ENCODE data around the gene WSCD1.

WSCD1 gene

GRCh38 chr17:6070913-6071511 lies 833 bp downstream of the WSCD1 start:
- Histone ChIP-seq H3K79me2 (ENCODE audit: control insufficient read depth, insufficient read depth, low read length) (no peaks in the 10 kb centered on the region), H3K36me3 (ENCODE audit: control insufficient read depth, insufficient read depth, low read length) (no peaks in the 10 kb centered on the region), H3K56ac (ENCODE audit: low read length) (no peak overlapping the region), H4K8ac (ENCODE audit: low read depth, low read length) (no peak overlapping the region), H3K4me3 (ENCODE audit: low read length) (peak overlapping the region; percentile 30), H3K4me1 (ENCODE audit: control insufficient read depth, low read depth, low read length) (no peaks in the 10 kb centered on the region), H2BK15ac (replicated peaks; ENCODE audit: low read depth) (no peak overlapping the region), H3K9ac (ENCODE audit: low read length) (no peak overlapping the region), H3K4me2 (ENCODE audit: low read length) (peak overlapping the region; percentile 70), H4K5ac (ENCODE audit: low read length) (no peak overlapping the region), H2BK5ac (ENCODE audit: low read length) (no peak overlapping the region), H3K27ac (ENCODE audit: low read depth, low read length) (no peak overlapping the region), H3K79me1 (ENCODE audit: low read length) (no peaks in the 10 kb centered on the region), H3K18ac (ENCODE audit: low read length) (no peak overlapping the region), H3K27me3 (ENCODE audit: insufficient read depth, low read length, poor library complexity) (no peaks in the 10 kb centered on the region), H3K23ac (ENCODE audit: low read length) (peak overlapping the region; percentile 17), H3K4ac (ENCODE audit: low read depth, low read length) (no peak overlapping the region), H2BK120ac (ENCODE audit: low read depth, low read length) (no peak overlapping the region), H2AK5ac (ENCODE audit: low read length) (no peak overlapping the region)
- DNase-seq = peak; percentile 27
- no CpG with 5 or more reads among the region's 39 CpGs for WGBS (ENCODE audit: extremely low coverage, insufficient coverage, low lambda C conversion rate)

- H3K36me3 ChIP-seq (ENCODE audit: control insufficient read depth, insufficient read depth, low read length) = no peaks in the 10 kb centered on the region
- H3K4me3 ChIP-seq (ENCODE audit: low read length) = no peak overlapping the region
- no peak overlapping the region for H3K9ac ChIP-seq (ENCODE audit: low read length)
- no peak overlapping the region for H2BK120ac ChIP-seq (ENCODE audit: low read depth, low read length)
- H2BK5ac ChIP-seq (ENCODE audit: low read length) = no peak overlapping the region
- H3K18ac ChIP-seq (ENCODE audit: low read length) = no peak overlapping the region
- H3K4ac ChIP-seq (ENCODE audit: low read depth, low read length) = no peak overlapping the region
- H3K56ac ChIP-seq (ENCODE audit: low read length) = no peak overlapping the region
- H2BK15ac ChIP-seq (replicated peaks; ENCODE audit: low read depth) = no peak overlapping the region
- no peak overlapping the region for H2AK5ac ChIP-seq (ENCODE audit: low read length)
- no peak for DNase-seq
- H3K4me2 ChIP-seq (ENCODE audit: low read length) = no peak overlapping the region
- no peaks in the 10 kb centered on the region for H3K79me1 ChIP-seq (ENCODE audit: low read length)
- WGBS (ENCODE audit: extremely low coverage, insufficient coverage, low lambda C conversion rate) = no CpG with 5 or more reads among the region's 7 CpGs
- no peaks in the 10 kb centered on the region for H3K27me3 ChIP-seq (ENCODE audit: insufficient read depth, low read length, poor library complexity)
- no peaks in the 10 kb centered on the region for H3K4me1 ChIP-seq (ENCODE audit: control insufficient read depth, low read depth, low read length)
- H3K79me2 ChIP-seq (ENCODE audit: control insufficient read depth, insufficient read depth, low read length) = no peaks in the 10 kb centered on the region
- no peak overlapping the region for H3K27ac ChIP-seq (ENCODE audit: low read depth, low read length)
- H4K8ac ChIP-seq (ENCODE audit: low read depth, low read length) = no peak overlapping the region
- H3K23ac ChIP-seq (ENCODE audit: low read length) = peak overlapping the region; percentile 17
- no peak overlapping the region for H4K5ac ChIP-seq (ENCODE audit: low read length)
These were observed 1.4 kb downstream of the WSCD1 start for GRCh38 chr17:6071528-6072065.

- Histone ChIP-seq H2BK15ac (replicated peaks; ENCODE audit: low read depth) (no peak overlapping the region), H3K27ac (ENCODE audit: low read depth, low read length) (no peak overlapping the region), H4K5ac (ENCODE audit: low read length) (no peak overlapping the region), H2BK5ac (ENCODE audit: low read length) (no peak overlapping the region), H3K9ac (ENCODE audit: low read length) (no peak overlapping the region), H2AK5ac (ENCODE audit: low read length) (no peak overlapping the region), H2BK120ac (ENCODE audit: low read depth, low read length) (no peak overlapping the region), H3K79me1 (ENCODE audit: low read length) (no peaks in the 10 kb centered on the region), H4K8ac (ENCODE audit: low read depth, low read length) (no peak overlapping the region), H3K4me3 (ENCODE audit: low read length) (no peak overlapping the region), H3K27me3 (ENCODE audit: insufficient read depth, low read length, poor library complexity) (no peaks in the 10 kb centered on the region), H3K56ac (ENCODE audit: low read length) (no peak overlapping the region), H3K36me3 (ENCODE audit: control insufficient read depth, insufficient read depth, low read length) (no peaks in the 10 kb centered on the region), H3K4ac (ENCODE audit: low read depth, low read length) (no peak overlapping the region), H3K4me1 (ENCODE audit: control insufficient read depth, low read depth, low read length) (no peaks in the 10 kb centered on the region), H3K4me2 (ENCODE audit: low read length) (no peak overlapping the region), H3K18ac (ENCODE audit: low read length) (no peak overlapping the region), H3K79me2 (ENCODE audit: control insufficient read depth, insufficient read depth, low read length) (no peaks in the 10 kb centered on the region), H3K23ac (ENCODE audit: low read length) (no peak overlapping the region)
- no peak for DNase-seq
- no CpG with 5 or more reads among the region's 3 CpGs for WGBS (ENCODE audit: extremely low coverage, insufficient coverage, low lambda C conversion rate)
These were observed 2.0 kb downstream of the WSCD1 start for GRCh38 chr17:6072157-6072556.

GRCh38 chr17:6072611-6073010 lies 2.4 kb downstream of the WSCD1 start:
- Histone ChIP-seq H3K27me3 (ENCODE audit: insufficient read depth, low read length, poor library complexity) (no peaks in the 10 kb centered on the region), H3K27ac (ENCODE audit: low read depth, low read length) (no peak overlapping the region), H3K4me3 (ENCODE audit: low read length) (no peak overlapping the region), H2AK5ac (ENCODE audit: low read length) (no peak overlapping the region), H2BK120ac (ENCODE audit: low read depth, low read length) (no peak overlapping the region), H3K4me2 (ENCODE audit: low read length) (no peak overlapping the region), H3K9ac (ENCODE audit: low read length) (no peak overlapping the region), H3K79me1 (ENCODE audit: low read length) (no peaks in the 10 kb centered on the region), H4K5ac (ENCODE audit: low read length) (no peak overlapping the region), H2BK15ac (replicated peaks; ENCODE audit: low read depth) (no peak overlapping the region), H3K36me3 (ENCODE audit: control insufficient read depth, insufficient read depth, low read length) (no peaks in the 10 kb centered on the region), H3K56ac (ENCODE audit: low read length) (no peak overlapping the region), H3K4me1 (ENCODE audit: control insufficient read depth, low read depth, low read length) (no peaks in the 10 kb centered on the region), H3K23ac (ENCODE audit: low read length) (no peak overlapping the region), H3K4ac (ENCODE audit: low read depth, low read length) (no peak overlapping the region), H3K18ac (ENCODE audit: low read length) (no peak overlapping the region), H2BK5ac (ENCODE audit: low read length) (no peak overlapping the region), H4K8ac (ENCODE audit: low read depth, low read length) (no peak overlapping the region), H3K79me2 (ENCODE audit: control insufficient read depth, insufficient read depth, low read length) (no peaks in the 10 kb centered on the region)
- no CpG with 5 or more reads among the region's 5 CpGs for WGBS (ENCODE audit: extremely low coverage, insufficient coverage, low lambda C conversion rate)
- DNase-seq = no peak

- Histone ChIP-seq H2AK5ac (ENCODE audit: low read length) (no peak overlapping the region), H3K56ac (ENCODE audit: low read length) (no peak overlapping the region), H3K79me2 (ENCODE audit: control insufficient read depth, insufficient read depth, low read length) (no peaks in the 10 kb centered on the region), H3K4me1 (ENCODE audit: control insufficient read depth, low read depth, low read length) (no peaks in the 10 kb centered on the region), H3K4ac (ENCODE audit: low read depth, low read length) (no peak overlapping the region), H3K4me3 (ENCODE audit: low read length) (no peak overlapping the region), H3K4me2 (ENCODE audit: low read length) (no peak overlapping the region), H2BK5ac (ENCODE audit: low read length) (no peak overlapping the region), H4K8ac (ENCODE audit: low read depth, low read length) (no peak overlapping the region), H2BK120ac (ENCODE audit: low read depth, low read length) (no peak overlapping the region), H3K9ac (ENCODE audit: low read length) (no peak overlapping the region), H3K36me3 (ENCODE audit: control insufficient read depth, insufficient read depth, low read length) (no peaks in the 10 kb centered on the region), H3K79me1 (ENCODE audit: low read length) (no peaks in the 10 kb centered on the region), H4K5ac (ENCODE audit: low read length) (no peak overlapping the region), H3K23ac (ENCODE audit: low read length) (no peak overlapping the region), H3K27me3 (ENCODE audit: insufficient read depth, low read length, poor library complexity) (no peaks in the 10 kb centered on the region), H3K18ac (ENCODE audit: low read length) (no peak overlapping the region), H2BK15ac (replicated peaks; ENCODE audit: low read depth) (no peak overlapping the region), H3K27ac (ENCODE audit: low read depth, low read length) (no peak overlapping the region)
- DNase-seq = no peak
- WGBS (ENCODE audit: extremely low coverage, insufficient coverage, low lambda C conversion rate) = no CpG with 5 or more reads among the region's 7 CpGs
These were observed 3.4 kb downstream of the WSCD1 start for GRCh38 chr17:6073620-6074019.

- H3K23ac ChIP-seq (ENCODE audit: low read length) = no peak overlapping the region
These were observed 4.9 kb downstream of the WSCD1 start for GRCh38 chr17:6075050-6075449.

More at GRCh38 chr17:6075050-6075449, 4.9 kb downstream of the WSCD1 start:
- DNase-seq = no peak
- no peak overlapping the region for H2BK15ac ChIP-seq (replicated peaks; ENCODE audit: low read depth)
- H3K4me2 ChIP-seq (ENCODE audit: low read length) = no peak overlapping the region
- no peak overlapping the region for H3K9ac ChIP-seq (ENCODE audit: low read length)
- no peak overlapping the region for H3K18ac ChIP-seq (ENCODE audit: low read length)
- no peak overlapping the region for H2BK5ac ChIP-seq (ENCODE audit: low read length)
- no peaks in the 10 kb centered on the region for H3K4me1 ChIP-seq (ENCODE audit: control insufficient read depth, low read depth, low read length)
- H3K36me3 ChIP-seq (ENCODE audit: control insufficient read depth, insufficient read depth, low read length) = no peaks in the 10 kb centered on the region
- no peaks in the 10 kb centered on the region for H3K27me3 ChIP-seq (ENCODE audit: insufficient read depth, low read length, poor library complexity)
- H4K8ac ChIP-seq (ENCODE audit: low read depth, low read length) = no peak overlapping the region
- no peak overlapping the region for H4K5ac ChIP-seq (ENCODE audit: low read length)
- no peaks in the 10 kb centered on the region for H3K79me1 ChIP-seq (ENCODE audit: low read length)
- no peaks in the 10 kb centered on the region for H3K79me2 ChIP-seq (ENCODE audit: control insufficient read depth, insufficient read depth, low read length)
- H3K4ac ChIP-seq (ENCODE audit: low read depth, low read length) = no peak overlapping the region
- H3K56ac ChIP-seq (ENCODE audit: low read length) = no peak overlapping the region
- no CpG with 5 or more reads among the region's 6 CpGs for WGBS (ENCODE audit: extremely low coverage, insufficient coverage, low lambda C conversion rate)
- H3K27ac ChIP-seq (ENCODE audit: low read depth, low read length) = no peak overlapping the region
- H3K4me3 ChIP-seq (ENCODE audit: low read length) = no peak overlapping the region
- H2BK120ac ChIP-seq (ENCODE audit: low read depth, low read length) = no peak overlapping the region
- no peak overlapping the region for H2AK5ac ChIP-seq (ENCODE audit: low read length)
